Muscle layer of duodenum (tissue), 2 donors: ENCODE measurements around the gene DGCR6.
"Not testable (repeated sequence)": the region's sequence is repeated elsewhere in the genome, so short reads cannot be mapped to it uniquely, and the experiment has no call there.

Experiments used
- H3K27ac ChIP-seq: one replicate; pipeline ENCODE4 v1.7.0; 2013; ENCODE audit warnings: mild to moderate bottlenecking, low read length
- H3K27me3 ChIP-seq: one replicate; pipeline ENCODE4 v1.7.0; 2013; ENCODE audit warnings: low read depth, mild to moderate bottlenecking, control low read depth, low read length
- H3K36me3 ChIP-seq, 2 donors: one replicate each; pipeline ENCODE4 v1.7.0; 2013; ENCODE audit warnings: low read length in 2 of 2, control low read depth in 1 of 2, mild to moderate bottlenecking in 1 of 2; ENCODE audit not compliant: insufficient read depth in 2 of 2, control insufficient read depth in 1 of 2
- H3K4me1 ChIP-seq, 2 donors: one replicate each; pipeline ENCODE4 v1.7.0; 2013; ENCODE audit warnings: low read length in 2 of 2, mild to moderate bottlenecking in 2 of 2, control low read depth in 1 of 2, moderate library complexity in 1 of 2; ENCODE audit not compliant: insufficient read depth in 2 of 2, control insufficient read depth in 1 of 2
- H3K4me3 ChIP-seq, 2 donors: one replicate each; pipeline ENCODE4 v1.7.0; 2013; ENCODE audit warnings: low read length in 2 of 2, low read depth in 1 of 2, mild to moderate bottlenecking in 1 of 2
- H3K9me3 ChIP-seq, 2 donors: one replicate each; pipeline ENCODE4 v1.7.0; 2013; ENCODE audit warnings: low read length in 2 of 2, control low read depth in 1 of 2, mild to moderate bottlenecking in 1 of 2; ENCODE audit not compliant: control insufficient read depth in 1 of 2
- donor health status: healthy.

Gene DGCR6

GRCh38 chr22:18933914-18934313 lies 27.8 kb downstream of the DGCR6 start:
- H3K9me3 ChIP-seq: no peaks in the 10 kb centered on the region
- H3K36me3 ChIP-seq: no peaks in the 10 kb centered on the region
- no peaks in the 10 kb centered on the region for H3K27me3 ChIP-seq
- no peak overlapping the region for H3K27ac ChIP-seq
- H3K4me3 ChIP-seq: no peak overlapping the region
- H3K4me1 ChIP-seq: no peaks in the 10 kb centered on the region

GRCh38 chr22:18934688-18935087 lies 28.6 kb downstream of the DGCR6 start:
- H3K36me3 ChIP-seq, H3K4me1 ChIP-seq, H3K4me3 ChIP-seq, H3K9me3 ChIP-seq, H3K27ac ChIP-seq, H3K27me3 ChIP-seq: not testable (repeated sequence)

- H3K4me3 ChIP-seq: no peak within 1 kb of the TSS
- no peaks in the 10 kb centered on the region for H3K27me3 ChIP-seq
- H3K36me3 ChIP-seq: no peaks in the 10 kb centered on the region
- no peaks in the 10 kb centered on the region for H3K9me3 ChIP-seq
- H3K27ac ChIP-seq: no peak within 1 kb of the TSS
- H3K4me1 ChIP-seq: no peaks in the 10 kb centered on the region
Measured at GRCh38 chr22:18935889-18936529, 29.9 kb downstream of the DGCR6 start, which contains the start of gene PRODH. Gene PRODH (minus strand): TSS chr22:18936293. CDS start chr22:18936287, 6 bp downstream.

- H3K27me3 ChIP-seq, H3K36me3 ChIP-seq, H3K9me3 ChIP-seq, H3K4me3 ChIP-seq, H3K27ac ChIP-seq, H3K4me1 ChIP-seq: not testable (repeated sequence)
Measured at GRCh38 chr22:18938691-18939090, 32.6 kb downstream of the DGCR6 start.

- H3K36me3 ChIP-seq, H3K9me3 ChIP-seq, H3K27me3 ChIP-seq, H3K4me1 ChIP-seq, H3K27ac ChIP-seq, H3K4me3 ChIP-seq: not testable (repeated sequence)
Measured at GRCh38 chr22:18947105-18947504, 41.0 kb downstream of the DGCR6 start.

- no peaks in the 10 kb centered on the region for H3K4me1 ChIP-seq
- H3K27me3 ChIP-seq: no peaks in the 10 kb centered on the region
- no peaks in the 10 kb centered on the region for H3K36me3 ChIP-seq
- H3K27ac ChIP-seq: no peak overlapping the region
- H3K4me3 ChIP-seq: no peak overlapping the region
- no peaks in the 10 kb centered on the region for H3K9me3 ChIP-seq
Measured at GRCh38 chr22:18947905-18948304, 41.8 kb downstream of the DGCR6 start.

- Histone ChIP-seq H3K4me1 (no peaks in the 10 kb centered on the region), H3K4me3 (no peak overlapping the region), H3K9me3 (no peaks in the 10 kb centered on the region), H3K27me3 (no peaks in the 10 kb centered on the region), H3K36me3 (no peaks in the 10 kb centered on the region), H3K27ac (no peak overlapping the region)
Measured at GRCh38 chr22:18950141-18950540, 44.0 kb downstream of the DGCR6 start.

GRCh38 chr22:18952022-18952421 lies 45.9 kb downstream of the DGCR6 start:
- no peak overlapping the region for H3K27ac ChIP-seq
- H3K36me3 ChIP-seq: no peaks in the 10 kb centered on the region
- no peaks in the 10 kb centered on the region for H3K9me3 ChIP-seq
- H3K27me3 ChIP-seq: no peaks in the 10 kb centered on the region
- H3K4me3 ChIP-seq: no peak overlapping the region
- no peaks in the 10 kb centered on the region for H3K4me1 ChIP-seq

GRCh38 chr22:18953128-18953527 lies 47.0 kb downstream of the DGCR6 start:
- H3K9me3 ChIP-seq: not testable (repeated sequence)

GRCh38 chr22:18954303-18954989 lies 48.3 kb downstream of the DGCR6 start:
- not testable (repeated sequence) for H3K27ac ChIP-seq, H3K27me3 ChIP-seq, H3K4me1 ChIP-seq, H3K9me3 ChIP-seq, H3K36me3 ChIP-seq, H3K4me3 ChIP-seq

More at GRCh38 chr22:18953128-18953527, 47.0 kb downstream of the DGCR6 start:
- H3K27me3 ChIP-seq, H3K36me3 ChIP-seq, H3K4me1 ChIP-seq, H3K27ac ChIP-seq, H3K4me3 ChIP-seq: not testable (repeated sequence)

- no peaks in the 10 kb centered on the region for H3K4me1 ChIP-seq
- H3K4me3 ChIP-seq: no peak overlapping the region
- no peaks in the 10 kb centered on the region for H3K27me3 ChIP-seq
- H3K27ac ChIP-seq: no peak overlapping the region
- no peaks in the 10 kb centered on the region for H3K9me3 ChIP-seq
- no peaks in the 10 kb centered on the region for H3K36me3 ChIP-seq
Measured at GRCh38 chr22:18954990-18955571, 49.0 kb downstream of the DGCR6 start.
